HEK293T (cell line): ENCODE results near the gene UGT1A10.

Experiments used
- CTCF ChIA-PET: fragments of 350-600 bp; formaldehyde crosslinking; extraction: SDS; loops from one replicate; lab custom pipeline; 2021; ENCODE audit warnings: antibody characterized with exemption, inconsistent platforms; lab: Yijun Ruan, JAX
- POLR2A ChIA-PET: fragments of 350-600 bp; formaldehyde crosslinking; extraction: SDS; loops from one replicate; lab custom pipeline; 2020; ENCODE audit warnings: antibody characterized with exemption, inconsistent platforms; lab: Yijun Ruan, JAX
- DNase-seq: peaks from one replicate; pipeline ENCODE4 v3.0.0; 2012; ENCODE audit warnings: mixed read lengths; ENCODE audit errors: extremely low spot score
- ARNT ChIP-seq: fragments of 450-650 bp; IDR thresholded peaks from 2 replicates; pipeline ENCODE4 v1.6.1; 2017; ENCODE audit warnings: mild to moderate bottlenecking
- BHLHE40 ChIP-seq: fragments of 450-650 bp; IDR thresholded peaks from 2 replicates; pipeline ENCODE4 v1.6.1; 2016; ENCODE audit warnings: mild to moderate bottlenecking, moderate library complexity, borderline replicate concordance
- CTBP1 ChIP-seq: fragments of 450-650 bp; IDR thresholded peaks from 2 replicates; pipeline ENCODE4 v1.6.1; 2016; ENCODE audit warnings: borderline replicate concordance
- ELF4 ChIP-seq: fragments of 450-650 bp; IDR thresholded peaks from 2 replicates; pipeline ENCODE4 v1.6.1; 2017; ENCODE audit warnings: antibody characterized with exemption
- FOXA1 ChIP-seq: fragments of 450-650 bp; IDR thresholded peaks from 2 replicates; pipeline ENCODE4 v1.6.1; 2016; ENCODE audit warnings: mild to moderate bottlenecking
- FOXK2 ChIP-seq: fragments of 450-650 bp; IDR thresholded peaks from 2 replicates; pipeline ENCODE4 v1.6.1; 2016; ENCODE audit warnings: mild to moderate bottlenecking
- FOXM1 ChIP-seq: fragments of 450-650 bp; IDR thresholded peaks from 2 replicates; pipeline ENCODE4 v1.6.1; 2017; ENCODE audit warnings: mild to moderate bottlenecking, borderline replicate concordance
- HDGF ChIP-seq: fragments of 450-650 bp; IDR thresholded peaks from 2 replicates; pipeline ENCODE4 v1.6.1; 2017; ENCODE audit warnings: antibody characterized with exemption, borderline replicate concordance
- L3MBTL2 ChIP-seq: fragments of 450-650 bp; conservative IDR thresholded peaks from 2 replicates; pipeline ENCODE4 v1.6.1; 2016; ENCODE audit warnings: mild to moderate bottlenecking
- LEF1 ChIP-seq: fragments of 450-650 bp; IDR thresholded peaks from 2 replicates; pipeline ENCODE4 v1.6.1; 2017; ENCODE audit warnings: mild to moderate bottlenecking, borderline replicate concordance
- NFRKB ChIP-seq: fragments of 450-650 bp; IDR thresholded peaks from 2 replicates; pipeline ENCODE4 v1.6.1; 2016; ENCODE audit warnings: mild to moderate bottlenecking, moderate library complexity
- SP1 ChIP-seq: fragments of 450-650 bp; IDR thresholded peaks from 2 replicates; pipeline ENCODE4 v1.6.1; 2017
- SUZ12 ChIP-seq: fragments of 450-650 bp; IDR thresholded peaks from 2 replicates; pipeline ENCODE4 v1.6.1; 2016; ENCODE audit warnings: mild to moderate bottlenecking
- TARDBP ChIP-seq: fragments of 450-650 bp; IDR thresholded peaks from 2 replicates; pipeline ENCODE4 v1.6.1; 2016
- ZNF384 ChIP-seq: fragments of 450-650 bp; IDR thresholded peaks from 2 replicates; pipeline ENCODE4 v1.6.1; 2016
- TF ChIP-seq, protein P1 (sequence below): fragments of 450-650 bp; IDR thresholded peaks from 2 replicates; pipeline ENCODE4 v1.6.1; 2016

The UGT1A10 gene

DNA sequence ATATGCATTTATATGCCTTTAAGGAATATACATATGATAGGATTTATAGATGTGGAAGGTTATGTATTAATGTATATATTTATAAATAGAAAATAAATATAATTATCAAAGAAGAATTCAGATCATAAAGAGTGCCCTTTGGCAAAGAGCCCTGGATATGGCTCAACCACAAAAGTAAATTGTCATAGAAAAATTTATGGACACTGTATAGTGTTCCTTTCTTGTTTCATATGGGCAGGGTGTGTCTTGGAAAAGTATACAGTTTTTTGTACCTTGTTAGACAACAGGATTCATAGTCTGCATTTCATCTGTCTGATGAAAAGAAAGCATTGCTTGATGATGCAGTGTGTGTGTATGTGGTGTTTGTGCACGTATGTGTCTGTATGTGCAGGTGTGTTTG is 48.4 kb downstream of the UGT1A10 start:
- DNase-seq: no peak
- TF ChIP-seq ZNF384: no peak
- TF ChIP-seq SP1: no peak
- no peak for TF ChIP-seq L3MBTL2
- TF ChIP-seq ELF4: no peak
- no peak for TF ChIP-seq SUZ12
- TF ChIP-seq FOXA1: no peak
- TF ChIP-seq LEF1: no peak
- TF ChIP-seq BHLHE40: no peak
- no peak for TF ChIP-seq TARDBP
- no peak for TF ChIP-seq ARNT
- no peak for TF ChIP-seq NFRKB
- TF ChIP-seq FOXK2: no peak
- no peak for TF ChIP-seq HDGF
- no peak for TF ChIP-seq CTBP1
- TF ChIP-seq, protein P1, sequence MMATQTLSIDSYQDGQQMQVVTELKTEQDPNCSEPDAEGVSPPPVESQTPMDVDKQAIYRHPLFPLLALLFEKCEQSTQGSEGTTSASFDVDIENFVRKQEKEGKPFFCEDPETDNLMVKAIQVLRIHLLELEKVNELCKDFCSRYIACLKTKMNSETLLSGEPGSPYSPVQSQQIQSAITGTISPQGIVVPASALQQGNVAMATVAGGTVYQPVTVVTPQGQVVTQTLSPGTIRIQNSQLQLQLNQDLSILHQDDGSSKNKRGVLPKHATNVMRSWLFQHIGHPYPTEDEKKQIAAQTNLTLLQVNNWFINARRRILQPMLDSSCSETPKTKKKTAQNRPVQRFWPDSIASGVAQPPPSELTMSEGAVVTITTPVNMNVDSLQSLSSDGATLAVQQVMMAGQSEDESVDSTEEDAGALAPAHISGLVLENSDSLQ: no peak
- no peak for TF ChIP-seq FOXM1
- ChIA-PET CTCF (no interaction called here), POLR2A (no interaction called here)

DNA sequence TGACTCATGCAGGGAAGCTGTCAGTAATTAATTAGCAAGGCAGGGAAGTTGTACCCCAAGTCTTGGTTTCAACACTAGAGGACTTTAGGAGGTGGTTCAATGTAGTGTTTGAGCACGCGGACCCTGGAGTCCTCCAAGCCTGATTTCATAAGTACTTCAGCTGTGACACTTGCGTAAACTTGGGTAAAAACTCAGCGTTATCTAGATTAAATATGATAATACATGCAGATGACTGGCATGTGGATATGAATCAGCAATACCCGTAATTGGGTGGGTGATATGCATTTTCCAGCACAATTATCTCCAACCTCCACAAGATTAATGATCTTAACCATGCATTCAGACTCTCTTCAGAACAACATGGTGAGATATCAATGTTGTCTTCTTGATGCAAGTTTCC is 50.7 kb downstream of the UGT1A10 start:
- POLR2A ChIA-PET: no interaction called here
- TF ChIP-seq L3MBTL2 (no peak), CTBP1 (no peak), BHLHE40 (no peak), NFRKB (no peak), LEF1 (no peak), ARNT (no peak), FOXK2 (no peak), ELF4 (no peak), FOXA1 (no peak), FOXM1 (no peak), HDGF (no peak), SP1 (no peak), ZNF384 (no peak), SUZ12 (no peak), TARDBP (no peak)
- TF ChIP-seq, protein P1: no peak
- CTCF ChIA-PET: interaction anchor here (0.7 kb wide), 1 partner anchor 514 kb away, joined by 8 read pairs; no protein-coding TSS in a partner anchor

DNA sequence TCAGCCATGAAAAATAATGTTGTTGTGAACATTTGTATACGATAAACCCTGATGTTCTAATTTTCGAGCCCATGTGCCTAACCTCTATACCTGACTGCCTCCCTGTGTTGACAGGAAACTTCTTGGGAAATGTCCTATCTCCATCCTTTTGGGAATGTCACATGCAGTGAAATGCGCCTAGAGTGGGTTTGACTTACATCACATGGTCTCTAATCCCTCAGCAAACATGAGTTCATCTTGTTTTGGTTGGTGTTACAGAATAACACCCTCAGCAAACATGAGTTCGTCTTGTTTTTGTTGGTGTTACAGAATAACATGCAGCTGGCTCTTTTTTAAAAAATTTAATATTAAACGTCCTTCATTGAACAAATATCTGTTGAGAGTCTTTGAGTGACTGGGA is 52.1 kb downstream of the UGT1A10 start:
- DNase-seq: no peak
- CTCF ChIA-PET: no interaction called here
- no peak for TF ChIP-seq ARNT
- TF ChIP-seq ELF4: no peak
- POLR2A ChIA-PET: no interaction called here

More for the DNA sequence above, 50.7 kb downstream of the UGT1A10 start:
- no peak for DNase-seq

DNA sequence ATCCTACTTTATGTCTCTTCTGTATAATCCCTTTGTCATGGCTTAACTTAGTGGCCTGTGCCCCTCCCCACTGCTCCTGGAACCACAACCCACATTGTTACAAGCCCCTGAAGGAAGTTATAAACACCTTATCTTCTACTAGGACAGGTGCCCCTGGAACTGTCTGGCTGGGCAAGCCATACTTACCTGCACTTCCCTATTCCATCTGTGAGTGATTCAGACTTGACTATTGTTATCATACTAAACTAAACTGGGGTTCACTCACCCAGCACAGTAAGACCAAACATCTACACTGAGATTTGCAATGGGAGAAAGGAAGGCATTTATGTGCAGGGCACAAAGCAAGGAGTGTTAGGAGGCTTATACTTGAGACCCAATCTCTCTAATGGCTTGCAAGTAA is 52.8 kb downstream of the UGT1A10 start:
- CTCF ChIA-PET: interaction anchor here (0.6 kb wide), 1 partner anchor 32 kb away, joined by 3 read pairs; no protein-coding TSS in a partner anchor
- no peak for DNase-seq
- TF ChIP-seq SP1: no peak
- TF ChIP-seq, protein P1: no peak
- TF ChIP-seq FOXA1: no peak
- POLR2A ChIA-PET: no interaction called here

DNA sequence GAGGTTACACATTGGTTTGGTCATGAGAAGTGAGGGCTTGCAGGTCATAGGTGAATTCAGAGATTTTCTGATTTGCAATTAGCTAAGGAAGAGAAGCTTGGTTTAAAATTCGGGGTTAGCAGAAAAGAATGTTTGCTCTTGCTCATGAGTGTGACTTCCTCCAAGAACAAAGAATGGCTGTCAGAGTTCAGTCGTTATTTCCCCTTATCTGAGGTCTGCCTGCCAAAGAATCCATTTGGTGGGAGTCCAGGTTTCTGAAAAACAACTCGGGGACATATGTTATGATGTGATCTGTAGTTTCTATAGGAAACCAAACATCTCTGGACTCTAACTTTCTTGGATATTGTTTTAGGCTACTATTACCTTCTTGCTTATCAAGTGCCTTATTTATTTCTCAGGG is 53.3 kb downstream of the UGT1A10 start:
- ChIA-PET POLR2A (no interaction called here), CTCF (interaction anchor here (0.6 kb wide), 1 partner anchor 33 kb away, joined by 3 read pairs; no protein-coding TSS in a partner anchor)
- TF ChIP-seq SP1: no peak
- no peak for TF ChIP-seq BHLHE40
- no peak for TF ChIP-seq ZNF384
- no peak for DNase-seq

DNA sequence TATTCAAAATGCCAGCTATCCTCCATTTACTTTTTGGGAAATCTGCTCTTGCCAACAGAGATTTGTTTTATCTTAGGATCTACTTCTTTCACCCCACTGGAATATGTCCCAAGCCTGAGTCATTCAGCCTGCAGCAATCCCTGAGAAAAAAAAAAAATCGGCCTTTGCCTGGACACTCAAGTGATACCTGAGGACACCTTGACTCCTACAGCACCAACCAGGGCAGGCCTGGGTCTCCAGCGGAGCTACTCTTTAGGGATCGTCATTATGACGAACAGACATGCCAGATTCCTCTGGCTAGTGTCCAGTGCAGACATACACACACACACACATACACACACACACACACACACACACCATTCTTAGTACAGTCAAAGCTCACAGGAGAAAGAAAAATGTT is 54.2 kb downstream of the UGT1A10 start:
- ChIA-PET CTCF (no interaction called here), POLR2A (no interaction called here)
- DNase-seq: no peak
- TF ChIP-seq FOXK2 (no peak), ELF4 (no peak), HDGF (no peak), CTBP1 (no peak), FOXM1 (no peak), BHLHE40 (no peak), ARNT (no peak), NFRKB (no peak), ZNF384 (no peak), SP1 (no peak), FOXA1 (no peak), LEF1 (no peak), TARDBP (no peak)
